Keratinocyte (primary cell): ENCODE results near the gene SLC19A1. TPM values are rescaled to one million over a fixed set of nuclear protein-coding genes. Genes with fewer than 3 reads are reported as not detected.

Source experiments
- DNase-seq: peaks from one replicate; pipeline ENCODE4 v3.0.0-alpha.2; 2011; ENCODE audit warnings: low read depth, missing footprints, low spot score
- FAIRE-seq: peaks from 2 replicates; lab custom pipeline; 2011; peaks lifted over from hg19 to GRCh38; lab: Jason Lieb, UNC
- H2AFZ ChIP-seq: 2 replicates; pipeline ENCODE4 v1.6.0; 2012; ENCODE audit warnings: low read length, control low read depth, inconsistent platforms; ENCODE audit not compliant: control insufficient read depth
- H3K27ac ChIP-seq: 2 replicates; pipeline ENCODE4 v1.5.1; 2011; ENCODE audit warnings: low read length; ENCODE audit not compliant: control insufficient read depth, insufficient read depth
- H3K27me3 ChIP-seq: 3 replicates; pipeline ENCODE4 v1.6.0; 2011; ENCODE audit warnings: low read length; ENCODE audit not compliant: control insufficient read depth, insufficient read depth; ENCODE audit errors: extremely low read depth
- H3K36me3 ChIP-seq, 2 experiments: 2 replicates in 1 of 2; 3 replicates in 1 of 2; pipeline ENCODE4 v1.5.1; 2011; ENCODE audit warnings: low read length in 2 of 2, mild to moderate bottlenecking in 1 of 2; ENCODE audit not compliant: control insufficient read depth in 2 of 2, insufficient read depth in 2 of 2; ENCODE audit errors: extremely low read depth in 1 of 2
- H3K4me1 ChIP-seq: 3 replicates; pipeline ENCODE4 v1.5.1; 2011; ENCODE audit warnings: low read length; ENCODE audit not compliant: control insufficient read depth, insufficient read depth; ENCODE audit errors: extremely low read depth
- H3K4me2 ChIP-seq: 3 replicates; pipeline ENCODE4 v1.6.0; 2011; ENCODE audit warnings: low read depth, low read length; ENCODE audit not compliant: control insufficient read depth, insufficient read depth; ENCODE audit errors: extremely low read depth
- H3K4me3 ChIP-seq, 3 experiments: fragments of 200-600 bp in 1 of 3; sonication (generic) in 1 of 3; 2 replicates in 2 of 3; 3 replicates in 1 of 3; pipeline ENCODE4 v1.5.1; 2011 to 2016; ENCODE audit warnings: low read length in 3 of 3, mild to moderate bottlenecking in 3 of 3, control low read depth in 2 of 3, inconsistent platforms in 1 of 3, low read depth in 1 of 3, mixed read lengths in 1 of 3, mixed run types in 1 of 3, moderate library complexity in 1 of 3; ENCODE audit not compliant: control insufficient read depth in 2 of 3, insufficient read depth in 2 of 3; ENCODE audit errors: extremely low read depth in 1 of 3
- H3K79me2 ChIP-seq: 2 replicates; pipeline ENCODE4 v1.6.0; 2012; ENCODE audit warnings: low read length; ENCODE audit not compliant: control insufficient read depth, insufficient read depth
- H3K9ac ChIP-seq: 3 replicates; pipeline ENCODE4 v1.6.0; 2011; ENCODE audit warnings: low read length; ENCODE audit not compliant: control insufficient read depth, insufficient read depth; ENCODE audit errors: extremely low read depth
- H3K9me1 ChIP-seq: 3 replicates; pipeline ENCODE4 v1.6.0; 2011; ENCODE audit warnings: low read length; ENCODE audit not compliant: control insufficient read depth, insufficient read depth; ENCODE audit errors: extremely low read depth
- H3K9me3 ChIP-seq: 2 replicates; pipeline ENCODE4 v1.5.1; 2012; ENCODE audit warnings: low read depth, low read length; ENCODE audit not compliant: control insufficient read depth
- H4K20me1 ChIP-seq: 3 replicates; pipeline ENCODE4 v1.6.0; 2011; ENCODE audit warnings: low read length; ENCODE audit not compliant: control insufficient read depth, insufficient read depth; ENCODE audit errors: extremely low read depth
- EZH2 ChIP-seq: IDR thresholded peaks from one replicate; pipeline ENCODE4 v1.6.1; 2012; ENCODE audit warnings: inconsistent platforms, mild to moderate bottlenecking, low read length, moderate library complexity
- dilution Hi-C: fragments of 300-500 bp; cut with MboI; formaldehyde crosslinking; loops from one replicate; pipeline ENCODE4 v1.7.0; 2020; ENCODE audit warnings: low sequenced_read_pairs; ENCODE audit not compliant: extremely low pct_ligation_motif_present
- polyA plus RNA-seq, 5 experiments: library from polyadenylated mRNA; depleted of rRNA in 3 of 5; stranded (reverse) in 3 of 5; stranded (forward) in 1 of 5; unstranded in 1 of 5; fragments of >200 nt; gene quantifications; 1 replicate in 1 of 5; 2 replicates in 3 of 5; 3 replicates in 1 of 5; pipeline versions ENCODE4 v1.2.1 to v1.2.3, GENCODE V29; 2011 to 2012; ENCODE audit warnings: missing spikeins in 2 of 5, low read depth in 1 of 5, low replicate concordance in 1 of 5
- TF ChIP-seq, protein P1 (sequence below), 3 experiments: IDR thresholded peaks in 1 of 3; conservative IDR thresholded peaks in 1 of 3; optimal IDR thresholded peaks in 1 of 3; 2 replicates in 2 of 3; 3 replicates in 1 of 3; pipeline versions ENCODE3 to v1.5.1; 2011; ENCODE audit warnings: low read length in 3 of 3, mild to moderate bottlenecking in 3 of 3, moderate library complexity in 2 of 3, control low read depth in 1 of 3, inconsistent platforms in 1 of 3; ENCODE audit not compliant: insufficient read depth in 2 of 3; ENCODE audit errors: extremely low read depth in 1 of 3

Gene SLC19A1
- polyA plus RNA-seq, 1 donor (not counting 4 experiments of a cell fraction or from before 2014, with no cell fraction given), result 3.8 TPM

DNA sequence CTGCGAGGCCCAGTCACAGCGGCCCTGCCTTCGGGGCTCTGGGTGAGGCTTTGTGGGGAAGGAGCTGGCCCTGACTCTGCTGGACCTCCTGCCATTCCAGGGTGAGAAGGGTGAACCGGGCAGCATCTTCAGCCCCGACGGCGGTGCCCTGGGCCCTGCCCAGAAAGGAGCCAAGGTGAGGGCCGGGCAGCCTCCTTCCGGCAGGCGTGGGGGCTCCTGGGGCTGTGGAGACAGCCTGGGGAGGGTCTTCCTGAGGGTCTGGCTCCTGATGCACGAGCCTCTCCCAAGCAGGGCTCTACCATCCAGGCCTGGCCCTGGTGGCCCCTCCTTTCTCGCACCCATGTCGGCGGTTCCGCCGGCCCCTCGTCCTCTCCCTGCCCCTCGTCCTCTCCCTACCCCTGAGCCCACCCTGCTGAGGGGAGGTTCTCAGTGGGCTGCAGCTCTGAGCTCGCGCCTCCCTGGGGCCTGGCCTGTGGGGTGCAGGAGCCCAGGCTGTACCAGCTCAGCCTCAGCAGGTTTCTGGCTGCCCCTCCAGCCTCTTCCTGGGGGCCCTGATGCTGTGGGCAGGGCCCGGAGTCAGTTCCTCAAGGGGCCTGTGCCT lies 48.7 kb downstream of the SLC19A1 start:
- no peak for TF ChIP-seq EZH2
- TF ChIP-seq, protein P1, sequence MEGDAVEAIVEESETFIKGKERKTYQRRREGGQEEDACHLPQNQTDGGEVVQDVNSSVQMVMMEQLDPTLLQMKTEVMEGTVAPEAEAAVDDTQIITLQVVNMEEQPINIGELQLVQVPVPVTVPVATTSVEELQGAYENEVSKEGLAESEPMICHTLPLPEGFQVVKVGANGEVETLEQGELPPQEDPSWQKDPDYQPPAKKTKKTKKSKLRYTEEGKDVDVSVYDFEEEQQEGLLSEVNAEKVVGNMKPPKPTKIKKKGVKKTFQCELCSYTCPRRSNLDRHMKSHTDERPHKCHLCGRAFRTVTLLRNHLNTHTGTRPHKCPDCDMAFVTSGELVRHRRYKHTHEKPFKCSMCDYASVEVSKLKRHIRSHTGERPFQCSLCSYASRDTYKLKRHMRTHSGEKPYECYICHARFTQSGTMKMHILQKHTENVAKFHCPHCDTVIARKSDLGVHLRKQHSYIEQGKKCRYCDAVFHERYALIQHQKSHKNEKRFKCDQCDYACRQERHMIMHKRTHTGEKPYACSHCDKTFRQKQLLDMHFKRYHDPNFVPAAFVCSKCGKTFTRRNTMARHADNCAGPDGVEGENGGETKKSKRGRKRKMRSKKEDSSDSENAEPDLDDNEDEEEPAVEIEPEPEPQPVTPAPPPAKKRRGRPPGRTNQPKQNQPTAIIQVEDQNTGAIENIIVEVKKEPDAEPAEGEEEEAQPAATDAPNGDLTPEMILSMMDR (optimal IDR thresholded peaks at IDR 0.05 in 1 of 3, IDR thresholded peaks at IDR 0.05 in 1 of 3, conservative IDR thresholded peaks at IDR 0.05 in 1 of 3; ENCODE audit: extremely low read depth in 1 of 3, insufficient read depth in 2 of 3, low read length in 3 of 3), result no peak
- H3K9ac ChIP-seq, result no peak overlapping the region
- H3K9me3 ChIP-seq, result no peaks in the 10 kb centered on the region
- H4K20me1 ChIP-seq, result no peaks in the 10 kb centered on the region
- H3K9me1 ChIP-seq, result no peaks in the 10 kb centered on the region
- peaks cover 8 to 19% of the 10 kb centered on the region in 2 experiments for H3K36me3 ChIP-seq
- no peak overlapping the region for H2AFZ ChIP-seq
- no peaks in the 10 kb centered on the region for H3K4me1 ChIP-seq
- H3K4me2 ChIP-seq, result no peak overlapping the region
- DNase-seq (no peak), FAIRE-seq (no peak)
- H3K79me2 ChIP-seq, result no peaks in the 10 kb centered on the region
- H3K27ac ChIP-seq, result no peak overlapping the region
- no peak overlapping the region for H3K4me3 ChIP-seq
- dilution Hi-C loops, result no loop called here
- no peaks in the 10 kb centered on the region for H3K27me3 ChIP-seq

DNA sequence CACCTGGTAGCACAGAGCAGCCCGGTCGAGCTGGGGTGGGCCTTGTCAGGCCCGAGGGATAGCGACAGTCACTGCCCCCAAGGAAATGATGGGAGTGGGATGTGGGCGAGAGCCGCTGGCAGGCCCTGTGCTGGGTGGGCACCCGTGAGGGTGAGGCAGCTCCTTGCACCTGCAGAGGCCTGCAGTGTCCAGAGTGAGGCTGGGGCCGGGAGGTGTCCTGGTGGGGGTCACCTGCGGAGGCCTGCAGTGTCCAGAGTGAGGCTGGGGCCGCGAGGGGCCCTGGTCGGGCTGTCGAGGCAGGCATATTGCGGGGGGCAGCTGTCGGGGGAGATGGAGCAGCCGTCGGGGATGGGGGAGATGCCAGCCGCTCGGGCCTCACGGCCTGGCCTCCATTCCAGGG lies 49.5 kb downstream of the SLC19A1 start:
- H3K4me3 ChIP-seq, result no peak overlapping the region
- no peak for DNase-seq
- no peak for TF ChIP-seq EZH2
- TF ChIP-seq, protein P1 (optimal IDR thresholded peaks at IDR 0.05 in 1 of 3, IDR thresholded peaks at IDR 0.05 in 1 of 3, conservative IDR thresholded peaks at IDR 0.05 in 1 of 3; ENCODE audit: extremely low read depth in 1 of 3, insufficient read depth in 2 of 3, low read length in 3 of 3), result no peak
- no peaks in the 10 kb centered on the region for H3K79me2 ChIP-seq
- dilution Hi-C loops, result no loop called here
- H3K27ac ChIP-seq, result no peak overlapping the region
- H3K27me3 ChIP-seq, result no peaks in the 10 kb centered on the region
- peaks cover 6 to 15% of the 10 kb centered on the region in 2 experiments for H3K36me3 ChIP-seq
- H3K4me1 ChIP-seq, result no peaks in the 10 kb centered on the region
- H2AFZ ChIP-seq, result no peak overlapping the region
- no peaks in the 10 kb centered on the region for H4K20me1 ChIP-seq
- no peaks in the 10 kb centered on the region for H3K9me1 ChIP-seq
- FAIRE-seq, result no peak
- no peak overlapping the region for H3K9ac ChIP-seq
- no peaks in the 10 kb centered on the region for H3K9me3 ChIP-seq
- H3K4me2 ChIP-seq, result no peak overlapping the region
